H9 (cell line): ENCODE data around the gene CDH16. TPM values are rescaled to one million over a fixed set of nuclear protein-coding genes. Genes with fewer than 3 reads are reported as not detected.
A peak's percentile ranks its signal among the peaks of the same experiment; 100 is the strongest.

Experiments
- DNase-seq: peaks from one replicate; pipeline ENCODE4 v3.0.0-alpha.2; 2017
- H2AFZ ChIP-seq: one replicate; pipeline ENCODE4 v1.6.1; 2013; ENCODE audit warnings: mild to moderate bottlenecking, low read length, control low read depth, moderate library complexity
- H2AK5ac ChIP-seq: 2 replicates; pipeline ENCODE4 v1.6.1; 2013; ENCODE audit warnings: low read length, control low read depth, mixed read lengths; ENCODE audit not compliant: insufficient read length
- H2BK120ac ChIP-seq: one replicate; pipeline ENCODE4 v1.6.1; 2013; ENCODE audit warnings: low read depth, mild to moderate bottlenecking, low read length, control low read depth, inconsistent platforms; ENCODE audit not compliant: poor library complexity, severe bottlenecking
- H2BK12ac ChIP-seq: 2 replicates; pipeline ENCODE4 v1.6.1; 2013; ENCODE audit warnings: low read length, control low read depth, mixed read lengths, low read depth; ENCODE audit not compliant: insufficient read length
- H2BK15ac ChIP-seq: 2 replicates; pipeline ENCODE4 v1.6.1; 2013; ENCODE audit warnings: low read depth, low read length, control low read depth
- H2BK20ac ChIP-seq: one replicate; pipeline ENCODE4 v1.6.1; 2013; ENCODE audit warnings: low read depth, mild to moderate bottlenecking, low read length, control low read depth, inconsistent platforms; ENCODE audit not compliant: poor library complexity, severe bottlenecking
- H2BK5ac ChIP-seq: 2 replicates; pipeline ENCODE4 v1.6.1; 2013; ENCODE audit warnings: low read length, control low read depth, mixed read lengths; ENCODE audit not compliant: insufficient read length
- H3K14ac ChIP-seq: 2 replicates; pipeline ENCODE4 v1.6.1; 2013; ENCODE audit warnings: low read length, control low read depth; ENCODE audit not compliant: insufficient read depth
- H3K18ac ChIP-seq: 2 replicates; pipeline ENCODE4 v1.6.1; 2013; ENCODE audit warnings: low read depth, mild to moderate bottlenecking, mixed read lengths, low read length, control low read depth; ENCODE audit not compliant: insufficient read length
- H3K23ac ChIP-seq: 2 replicates; pipeline ENCODE4 v1.6.1; 2013; ENCODE audit warnings: low read length, control low read depth, mixed read lengths, low read depth; ENCODE audit not compliant: insufficient read length
- H3K23me2 ChIP-seq: 2 replicates; pipeline ENCODE4 v1.6.1; 2013; ENCODE audit warnings: low read depth, mild to moderate bottlenecking, mixed read lengths, low read length, control low read depth; ENCODE audit not compliant: insufficient read length, poor library complexity, severe bottlenecking
- H3K27ac ChIP-seq: 2 replicates; pipeline ENCODE4 v1.5.1; 2013; ENCODE audit warnings: low read length, control low read depth, mixed read lengths, low read depth; ENCODE audit not compliant: insufficient read length
- H3K27me3 ChIP-seq: 2 replicates; pipeline ENCODE4 v1.6.1; 2013; ENCODE audit warnings: low read length, control low read depth, inconsistent platforms; ENCODE audit not compliant: insufficient read depth
- H3K4ac ChIP-seq: 2 replicates; pipeline ENCODE4 v1.6.1; 2013; ENCODE audit warnings: low read depth, mild to moderate bottlenecking, control low read depth, inconsistent platforms, low read length, moderate library complexity
- H3K4me1 ChIP-seq: 2 replicates; pipeline ENCODE4 v1.6.1; 2013; ENCODE audit warnings: low read length, control low read depth, inconsistent platforms; ENCODE audit not compliant: insufficient read depth
- H3K4me2 ChIP-seq: 2 replicates; pipeline ENCODE4 v1.6.1; 2013; ENCODE audit warnings: low read length, control low read depth, mixed read lengths; ENCODE audit not compliant: insufficient read length, insufficient read depth
- H3K56ac ChIP-seq: 2 replicates; pipeline ENCODE4 v1.6.1; 2013; ENCODE audit warnings: low read depth, mild to moderate bottlenecking, mixed read lengths, low read length, control low read depth; ENCODE audit not compliant: insufficient read length
- H3K79me1 ChIP-seq: 2 replicates; pipeline ENCODE4 v1.6.1; 2013; ENCODE audit warnings: low read depth, mild to moderate bottlenecking, moderate library complexity, low read length, control low read depth, inconsistent platforms; ENCODE audit not compliant: insufficient read depth, poor library complexity, severe bottlenecking
- H3K79me2 ChIP-seq: 2 replicates; pipeline ENCODE4 v1.6.1; 2013; ENCODE audit warnings: low read length, control low read depth, inconsistent platforms; ENCODE audit not compliant: insufficient read depth
- H3K9ac ChIP-seq: 2 replicates; pipeline ENCODE4 v1.6.1; 2013; ENCODE audit warnings: low read length, control low read depth, mixed read lengths; ENCODE audit not compliant: insufficient read length; ENCODE audit errors: extremely low read depth
- H3K9me3 ChIP-seq: one replicate; pipeline ENCODE4 v1.6.1; 2013; ENCODE audit warnings: low read depth, low read length, inconsistent platforms; ENCODE audit not compliant: control insufficient read depth
- H3T11ph ChIP-seq: one replicate; pipeline ENCODE4 v1.6.1; 2013; ENCODE audit warnings: mild to moderate bottlenecking, low read length, control low read depth, inconsistent platforms
- H4K20me1 ChIP-seq: one replicate; pipeline ENCODE4 v1.6.1; 2013; ENCODE audit not compliant: control insufficient read depth, insufficient read length, insufficient read depth
- H4K5ac ChIP-seq: 2 replicates; pipeline ENCODE4 v1.6.1; 2013; ENCODE audit warnings: low read depth, mild to moderate bottlenecking, mixed read lengths, low read length, control low read depth; ENCODE audit not compliant: insufficient read length
- H4K8ac ChIP-seq: replicated peaks from 2 replicates; pipeline ENCODE4 v1.6.1; 2013; ENCODE audit warnings: low read length, control low read depth, mixed read lengths, low read depth; ENCODE audit not compliant: insufficient read length
- H4K91ac ChIP-seq: 2 replicates; pipeline ENCODE4 v1.6.1; 2013; ENCODE audit warnings: low read depth, mild to moderate bottlenecking, moderate library complexity, mixed read lengths, low read length, control low read depth; ENCODE audit not compliant: insufficient read length
- H3K27ac Mint-ChIP-seq, 3 experiments: 2 replicates in 2 of 3; 3 replicates in 1 of 3; pipeline ENCODE4 v1.8.0; 2020 to 2021; ENCODE audit warnings: mixed read lengths in 3 of 3, mild to moderate bottlenecking in 1 of 3, moderate library complexity in 1 of 3
- H3K27me3 Mint-ChIP-seq: 2 replicates; pipeline ENCODE4 v1.8.0; 2021; ENCODE audit warnings: low read depth, mild to moderate bottlenecking, moderate library complexity, mixed read lengths
- H3K36me3 Mint-ChIP-seq, 3 experiments: 2 replicates in 2 of 3; 3 replicates in 1 of 3; pipeline ENCODE4 v1.8.0; 2020 to 2021; ENCODE audit warnings: low read depth in 3 of 3, mixed read lengths in 3 of 3; ENCODE audit not compliant: insufficient read depth in 1 of 3
- H3K4me1 Mint-ChIP-seq, 2 experiments: 2 replicates each; pipeline ENCODE4 v1.8.0; 2020; ENCODE audit warnings: mixed read lengths in 2 of 2
- H3K4me3 Mint-ChIP-seq, 2 experiments: 2 replicates in 1 of 2; 3 replicates in 1 of 2; pipeline ENCODE4 v1.8.0; 2020 to 2021; ENCODE audit warnings: mild to moderate bottlenecking in 2 of 2, mixed read lengths in 2 of 2, moderate library complexity in 1 of 2
- H3K9me3 Mint-ChIP-seq, 2 experiments: 2 replicates in 1 of 2; 3 replicates in 1 of 2; pipeline ENCODE4 v1.8.0; 2020; ENCODE audit warnings: mild to moderate bottlenecking in 2 of 2, mixed read lengths in 2 of 2, moderate library complexity in 1 of 2
- CTCF ChIP-seq: fragments of 200-600 bp; sonication (generic); conservative IDR thresholded peaks from 3 replicates; pipeline ENCODE4 v1.8.0; 2021; ENCODE audit warnings: antibody characterized with exemption, mild to moderate bottlenecking
- WGBS: extraction: QIAGEN DNeasy Blood & Tissue Kit; methylation state at CpG from one replicate; pipeline ENCODE4 v1.1.7; 2013; ENCODE audit warnings: missing lambda C conversion rate, low lambda C conversion rate, mixed read lengths; ENCODE audit not compliant: insufficient read length; ENCODE audit errors: extremely low coverage; 5-methylcytosine and 5-hydroxymethylcytosine counted together
- total RNA-seq: library from RNA; stranded (reverse); gene quantifications from 2 replicates; pipeline ENCODE4 v1.2.1, GENCODE V29; 2021

Gene CDH16
- total RNA-seq, 1 experiment from 2014 or later, result not detected

GRCh38 chr16:66949472-66949871 is 30.8 kb upstream of the CDH16 start:
- Histone ChIP-seq H4K20me1 (no peaks in the 10 kb centered on the region), H3T11ph (no peak overlapping the region), H3K4ac (no peak overlapping the region), H2BK15ac (no peak overlapping the region), H2BK20ac (no peak overlapping the region), H3K4me2 (no peak overlapping the region), H2BK120ac (no peak overlapping the region), H3K79me2 (no peaks in the 10 kb centered on the region), H3K27ac (no peak overlapping the region), H4K5ac (no peak overlapping the region), H3K23ac (no peak overlapping the region), H3K18ac (no peak overlapping the region), H3K27me3 (peaks cover 14% of the 10 kb centered on the region; the same call in 1 of the 2 replicates), H3K14ac (no peak overlapping the region), H3K56ac (no peak overlapping the region), H2AK5ac (no peak overlapping the region), H3K9me3 (no peaks in the 10 kb centered on the region), H4K91ac (no peak overlapping the region), H2BK12ac (no peak overlapping the region), H2BK5ac (no peak overlapping the region), H2AFZ (no peak overlapping the region), H3K23me2 (no peaks in the 10 kb centered on the region), H3K9ac (no peak overlapping the region), H3K4me1 (no peaks in the 10 kb centered on the region), H3K79me1 (no peaks in the 10 kb centered on the region), H4K8ac (no peak overlapping the region)
- H3K4me3 Mint-ChIP-seq, result no peak overlapping the region
- 0 out of 7 replicates have a peak overlapping the region, but pooled peaks of 1 of the 3 experiments have one; percentile 53 for H3K27ac Mint-ChIP-seq
- H3K4me1 Mint-ChIP-seq, result peaks cover 11 to 13% of the 10 kb centered on the region in 2 experiments
- peaks cover 6 to 8% of the 10 kb centered on the region in 2 experiments; a peak in 3 of 5 replicates for H3K9me3 Mint-ChIP-seq
- peaks cover 8% of the 10 kb centered on the region for H3K27me3 Mint-ChIP-seq
- no peak for DNase-seq
- peaks cover 0 to 8% (median 6%) of the 10 kb centered on the region in 3 experiments; a peak in 4 of 7 replicates for H3K36me3 Mint-ChIP-seq
- no CpG with 5 or more reads among the region's 6 CpGs for WGBS
- no peak for TF ChIP-seq CTCF
